ENCODE data around the gene ZNF213.
"Not testable (repeated sequence)": the region's sequence is repeated elsewhere in the genome, so short reads cannot be mapped to it uniquely, and the experiment has no call there.

ZNF213 gene

GRCh38 chr16:3179651-3180050 lies 44.8 kb downstream of the ZNF213 start:
- TF ChIP-seq, protein P1, sequence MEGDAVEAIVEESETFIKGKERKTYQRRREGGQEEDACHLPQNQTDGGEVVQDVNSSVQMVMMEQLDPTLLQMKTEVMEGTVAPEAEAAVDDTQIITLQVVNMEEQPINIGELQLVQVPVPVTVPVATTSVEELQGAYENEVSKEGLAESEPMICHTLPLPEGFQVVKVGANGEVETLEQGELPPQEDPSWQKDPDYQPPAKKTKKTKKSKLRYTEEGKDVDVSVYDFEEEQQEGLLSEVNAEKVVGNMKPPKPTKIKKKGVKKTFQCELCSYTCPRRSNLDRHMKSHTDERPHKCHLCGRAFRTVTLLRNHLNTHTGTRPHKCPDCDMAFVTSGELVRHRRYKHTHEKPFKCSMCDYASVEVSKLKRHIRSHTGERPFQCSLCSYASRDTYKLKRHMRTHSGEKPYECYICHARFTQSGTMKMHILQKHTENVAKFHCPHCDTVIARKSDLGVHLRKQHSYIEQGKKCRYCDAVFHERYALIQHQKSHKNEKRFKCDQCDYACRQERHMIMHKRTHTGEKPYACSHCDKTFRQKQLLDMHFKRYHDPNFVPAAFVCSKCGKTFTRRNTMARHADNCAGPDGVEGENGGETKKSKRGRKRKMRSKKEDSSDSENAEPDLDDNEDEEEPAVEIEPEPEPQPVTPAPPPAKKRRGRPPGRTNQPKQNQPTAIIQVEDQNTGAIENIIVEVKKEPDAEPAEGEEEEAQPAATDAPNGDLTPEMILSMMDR (IDR thresholded peaks at IDR 0.05; ENCODE audit: low read depth, low read length): no peak
- H3K4me3 ChIP-seq (ENCODE audit: low read depth, low read length): no peak overlapping the region

- no peak overlapping the region for H3K4me3 ChIP-seq (ENCODE audit: low read depth, low read length)
- TF ChIP-seq, protein P1 (IDR thresholded peaks at IDR 0.05; ENCODE audit: low read depth, low read length): no peak
Observed at GRCh38 chr16:3180445-3180878, 45.6 kb downstream of the ZNF213 start.

- H3K4me3 ChIP-seq (ENCODE audit: low read depth, low read length): not testable (repeated sequence)
Observed at GRCh38 chr16:3182293-3182607, 47.4 kb downstream of the ZNF213 start.

DNA sequence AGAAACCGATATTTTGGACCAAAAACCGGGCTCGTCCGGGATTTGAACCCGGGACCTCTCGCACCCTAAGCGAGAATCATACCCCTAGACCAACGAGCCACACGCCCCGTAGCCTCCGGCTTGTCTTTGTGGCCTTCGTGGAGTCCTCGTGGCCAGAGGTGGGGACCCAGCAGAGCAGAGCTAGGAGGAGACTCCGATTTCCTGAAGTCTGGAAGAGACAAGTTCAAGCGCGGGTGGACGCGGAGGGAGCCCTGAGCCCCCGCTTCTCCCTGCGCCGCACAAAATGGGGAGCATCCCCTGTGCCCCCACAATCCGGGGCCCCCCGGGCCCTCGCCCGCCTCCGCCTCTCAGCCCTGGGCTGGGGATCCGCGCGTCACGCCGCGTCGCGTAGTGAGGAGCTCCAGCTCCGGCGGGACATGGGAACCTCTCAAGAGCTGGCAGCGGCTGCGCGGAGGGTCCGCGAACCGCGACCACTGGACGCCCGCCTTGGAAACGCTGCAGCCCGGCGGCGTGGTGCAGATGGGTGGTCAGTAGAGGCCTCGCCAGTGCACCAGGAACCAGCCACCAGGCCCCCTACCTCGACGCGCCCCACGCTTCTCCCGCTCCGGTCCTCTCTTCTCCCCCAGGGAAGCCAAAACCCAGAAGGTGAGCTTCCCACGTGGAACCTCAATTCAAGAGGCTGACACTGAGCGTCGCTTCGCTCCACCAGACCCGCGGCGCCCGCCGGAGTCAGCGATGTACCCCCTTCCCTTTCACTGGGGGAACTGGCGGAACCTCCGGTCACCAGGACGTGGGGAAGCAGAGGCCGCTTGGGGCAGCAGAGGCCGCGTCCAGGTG lies 48.0 kb downstream of the ZNF213 start:
- TF ChIP-seq, protein P1 (IDR thresholded peaks at IDR 0.05; ENCODE audit: low read depth, low read length): no peak
- peak overlapping the region; percentile 66 for H3K4me3 ChIP-seq (ENCODE audit: low read depth, low read length)

GRCh38 chr16:3183445-3184139 lies 48.8 kb downstream of the ZNF213 start:
- H3K4me3 ChIP-seq (ENCODE audit: low read depth, low read length): peak overlapping the region; percentile 66
- TF ChIP-seq, protein P1 (IDR thresholded peaks at IDR 0.05; ENCODE audit: low read depth, low read length): peak; percentile 29

DNA sequence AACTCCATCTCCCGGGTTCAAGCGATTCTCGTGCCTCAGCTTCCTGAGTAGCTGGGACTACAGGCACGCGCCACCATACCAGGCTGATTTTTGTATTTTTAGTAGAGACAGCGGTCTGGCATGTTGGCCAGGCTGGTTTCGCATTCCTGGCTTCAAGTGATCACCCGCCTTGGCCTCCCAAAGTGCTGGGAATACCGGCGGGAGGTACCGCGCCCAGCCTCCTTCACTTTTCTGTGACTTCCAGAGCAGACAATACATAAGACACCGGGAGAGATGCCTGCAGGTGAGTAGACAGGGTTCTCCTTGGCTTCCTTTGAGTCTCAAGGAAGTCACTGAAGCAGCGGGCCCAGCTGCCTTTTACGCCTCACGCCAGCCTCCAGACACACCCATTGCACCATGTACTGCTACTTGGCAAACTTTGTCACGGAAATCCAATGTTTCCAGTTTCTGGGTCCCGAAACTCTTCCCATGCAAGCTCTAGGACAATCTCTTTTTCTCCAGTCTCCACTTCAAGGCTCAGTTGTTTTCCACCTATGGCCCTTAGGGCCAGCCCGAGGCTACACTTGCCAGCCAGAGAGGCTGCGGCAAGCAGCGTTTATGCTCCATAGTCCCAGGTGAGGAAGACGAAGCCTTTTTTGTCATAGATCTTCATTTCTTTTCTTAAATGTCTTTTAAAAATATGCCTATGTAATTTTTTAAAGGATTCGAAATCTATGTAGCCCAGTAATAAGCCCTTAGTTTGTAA lies 52.3 kb downstream of the ZNF213 start:
- TF ChIP-seq, protein P1 (IDR thresholded peaks at IDR 0.05; ENCODE audit: low read depth, low read length): no peak
- H3K4me3 ChIP-seq (ENCODE audit: low read depth, low read length): no peak overlapping the region

- TF ChIP-seq, protein P1 (IDR thresholded peaks at IDR 0.05; ENCODE audit: low read depth, low read length): no peak
- peak within 1 kb of the TSS; percentile 69 for H3K4me3 ChIP-seq (ENCODE audit: low read depth, low read length)
Observed at GRCh38 chr16:3187798-3188674, 53.2 kb downstream of the ZNF213 start, which contains the start of gene OR1F1. TSS of gene OR1F1 (plus strand) at chr16:3188204.

Data from WI38 (cell line).